ENCODE data around the gene RBM10. TPM values are rescaled to one million over a fixed set of nuclear protein-coding genes. Genes with fewer than 3 reads are reported as not detected.
A peak's percentile ranks its signal among the peaks of the same experiment; 100 is the strongest.

The RBM10 gene
- total and polyA plus RNA-seq, 12 donors = 23.1 to 32.1 (median 26.8) TPM

DNA sequence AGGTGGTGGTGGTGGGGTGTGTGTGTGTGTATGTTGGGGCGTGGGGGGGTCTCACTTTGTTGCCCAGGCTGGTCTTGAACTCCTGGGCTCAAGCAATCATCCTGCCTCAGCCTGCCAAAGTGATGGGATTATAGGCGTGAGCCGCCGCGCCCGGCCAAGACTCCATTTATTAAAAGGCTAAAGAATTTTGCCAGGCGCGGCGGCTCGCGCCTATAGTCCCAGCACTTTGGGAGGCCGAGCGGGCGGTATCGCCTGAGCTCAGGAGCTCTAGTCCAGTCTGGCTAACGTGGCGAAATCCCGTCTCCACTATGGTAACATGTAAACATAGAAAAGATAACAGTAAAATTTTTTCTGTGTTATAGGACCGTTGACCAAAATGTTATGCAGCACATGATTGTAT lies 44.9 kb downstream of the RBM10 start:
- ATAC-seq (no peak), DNase-seq (no peak)
- Histone ChIP-seq H3K4me3 (no peak overlapping the region), H3K27me3 (peaks cover 0 to 59% (median 0%) of the 10 kb centered on the region in 7 donors), H3K27ac (no peak overlapping the region), H3K4me1 (peaks cover 0 to 34% (median 10%) of the 10 kb centered on the region in 9 donors), H3K9me3 (no peaks in the 10 kb centered on the region), H3K36me3 (peaks cover 0 to 24% (median 0%) of the 10 kb centered on the region in 9 donors)
- no peak for TF ChIP-seq CTCF (IDR thresholded peaks at IDR 0.05)
- intact Hi-C loops (cut with DNase I) = loop anchor here (1.0 to 10.0 kb wide), 7 partner anchors 172 to 1467 kb away; partner anchors contain the start of genes ELK1 (in 1 of the 10) and UXT (in 1 of the 10)
- 65% methylated on average over 19 of the region's 19 CpGs for whole genome bisulfite sequencing, 2 donors

- peak; percentile 77 to 93 (median 86) for ATAC-seq
- intact Hi-C loops (cut with DNase I) = loop anchor here (1.0 to 10.0 kb wide), 6 partner anchors 172 to 464 kb away; partner anchors contain the start of genes ELK1 (in 1 of the 10) and UXT (in 1 of the 10)
- H3K4me1 ChIP-seq = peaks cover 0 to 42% (median 17%) of the 10 kb centered on the region in 9 donors
- DNase-seq = peak; percentile 84 to 85
- WGBS, 2 donors = 2 to 3% methylated on average over 37 to 40 of the region's 40 CpGs
- TF ChIP-seq CTCF (IDR thresholded peaks at IDR 0.05) = no peak
- H3K27me3 ChIP-seq = peaks cover 0 to 53% (median 0%) of the 10 kb centered on the region in 7 donors
- no peaks in the 10 kb centered on the region for H3K9me3 ChIP-seq
- H3K27ac ChIP-seq = peak overlapping the region in 7 of 10 donors; percentile 39 to 70 (median 58)
- H3K36me3 ChIP-seq = peaks cover 0 to 16% (median 0%) of the 10 kb centered on the region in 9 donors
- H3K4me3 ChIP-seq = peak overlapping the region; percentile 41 to 66 (median 60)
Measured at GRCh38 chrX:47190445-47191269, 45.6 kb downstream of the RBM10 start.

DNA sequence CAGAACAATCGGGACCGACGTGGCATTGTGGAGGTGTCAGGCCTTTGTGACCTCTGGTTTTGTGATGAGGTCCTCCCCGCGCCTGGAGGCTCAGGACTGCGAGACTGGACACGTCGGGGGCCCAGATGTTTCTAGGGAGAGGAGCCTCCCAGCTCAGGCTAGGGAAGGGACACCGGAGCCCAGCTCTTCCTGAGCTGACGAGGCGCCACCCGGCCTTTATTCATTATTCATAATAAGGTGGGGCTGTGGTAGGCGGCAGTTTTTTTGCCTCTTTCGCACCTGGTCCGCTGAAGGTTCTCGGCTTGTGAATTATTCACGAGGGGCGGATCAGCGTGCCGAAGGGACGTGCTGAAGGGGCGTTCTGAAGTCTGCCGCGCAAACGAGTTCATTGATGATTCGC lies 46.3 kb downstream of the RBM10 start:
- Histone ChIP-seq H3K4me1 (peaks cover 0 to 48% (median 23%) of the 10 kb centered on the region in 9 donors), H3K9me3 (no peaks in the 10 kb centered on the region), H3K36me3 (peaks cover 0 to 12% (median 0%) of the 10 kb centered on the region in 9 donors), H3K4me3 (peak overlapping the region; percentile 41 to 66 (median 60)), H3K27me3 (peaks cover 0 to 47% (median 0%) of the 10 kb centered on the region in 7 donors), H3K27ac (peak overlapping the region in 4 of 10 donors; percentile 54 to 70 (median 59))
- TF ChIP-seq CTCF (IDR thresholded peaks at IDR 0.05) = no peak
- ATAC-seq (peak in 1 of 8 donors; percentile 10), DNase-seq (no peak)
- WGBS, 2 donors = 14 to 21% methylated on average over 26 of the region's 26 CpGs
- intact Hi-C loops (cut with DNase I) = loop anchor here (5.0 to 10.0 kb wide), 5 partner anchors 171 to 463 kb away; partner anchors contain the start of genes ELK1 (in 1 of the 10) and UXT (in 1 of the 10)

GRCh38 chrX:47191806-47192401 lies 46.9 kb downstream of the RBM10 start:
- Histone ChIP-seq H3K4me1 (peaks cover under 1 to 54% (median 28%) of the 10 kb centered on the region in 9 donors), H3K27ac (no peak overlapping the region), H3K27me3 (peaks cover 0 to 41% (median 0%) of the 10 kb centered on the region in 7 donors), H3K9me3 (no peaks in the 10 kb centered on the region), H3K4me3 (peak overlapping the region in 6 of 10 donors; percentile 54 to 66 (median 62)), H3K36me3 (peaks cover 0 to 13% (median 0%) of the 10 kb centered on the region in 9 donors)
- ATAC-seq = no peak
- 70 to 75% methylated on average over 16 of the region's 16 CpGs for WGBS, 2 donors
- intact Hi-C loops (cut with DNase I) = loop anchor here (2.0 to 10.0 kb wide), 7 partner anchors 170 to 463 kb away; partner anchors contain the start of genes ELK1 (in 1 of the 10) and UXT (in 1 of the 10)
- no peak for TF ChIP-seq CTCF (IDR thresholded peaks at IDR 0.05)
- DNase-seq = no peak
